ENCODE data around the gene APOBEC3F. TPM values are rescaled to one million over a fixed set of nuclear protein-coding genes. Genes with fewer than 3 reads are reported as not detected.
A peak's percentile ranks its signal among the peaks of the same experiment; 100 is the strongest.
"Not testable (repeated sequence)": the region's sequence is repeated elsewhere in the genome, so short reads cannot be mapped to it uniquely, and the experiment has no call there.

The APOBEC3F gene
- total RNA-seq = 1 to 10 TPM; 2.0 to 6.6 (median 4.5) TPM
- long read RNA-seq, partial matches to known transcripts = 1 of 1 reads
- long read RNA-seq, other reads (novel, unspliced or antisense) = 0 of 1 reads

- peak; percentile 58 for TF ChIP-seq POLR2A (IDR thresholded peaks at IDR 0.05)
- peak; percentile 58 to 73 (median 72) for DNase-seq
- H3K9me3 ChIP-seq; H3K4me1 ChIP-seq; intact Hi-C loops (cut with DNase I); H3K27me3 ChIP-seq; H3K36me3 ChIP-seq: not testable (repeated sequence)
- WGBS (ENCODE audit: insufficient coverage, low coverage, low lambda C conversion rate, missing lambda C conversion rate) = 0% methylated on average over 9 of the region's 21 CpGs
- Histone ChIP-seq H3K4me3 (peak within 1 kb of the TSS; percentile 60 to 63 (median 61)), H3K27ac (peak within 1 kb of the TSS; percentile 61 to 90 (median 89))
- ATAC-seq = peak; percentile 94 to 96 (median 96)
These were observed at the start of gene APOBEC3F for GRCh38 chr22:39040538-39041296. Gene APOBEC3F (plus strand): TSS chr22:39040864. CDS start chr22:39040961, 97 bp downstream.

- DNase-seq = not testable (repeated sequence)
These were observed 47.7 kb upstream of the APOBEC3F start for GRCh38 chr22:38992871-38993371.

GRCh38 chr22:38996105-38996504 is 44.6 kb upstream of the APOBEC3F start:
- Histone ChIP-seq H3K9me3 (no peaks in the 10 kb centered on the region), H3K4me3 (no peak overlapping the region), H3K4me1 (no peaks in the 10 kb centered on the region), H3K27me3 (no peaks in the 10 kb centered on the region), H3K36me3 (no peaks in the 10 kb centered on the region), H3K27ac (no peak overlapping the region)
- intact Hi-C loops (cut with DNase I) = no loop called here
- no peak for ATAC-seq
- no peak for DNase-seq
- no peak for TF ChIP-seq POLR2A (IDR thresholded peaks at IDR 0.05)
- TF ChIP-seq CTCF (IDR thresholded peaks at IDR 0.05) = no peak
- 46% methylated on average over 5 of the region's 6 CpGs for WGBS (ENCODE audit: insufficient coverage, low coverage, low lambda C conversion rate, missing lambda C conversion rate)

More at GRCh38 chr22:38992871-38993371, 47.7 kb upstream of the APOBEC3F start:
- no CpG with 5 or more reads among the region's 12 CpGs for WGBS (ENCODE audit: insufficient coverage, low coverage, low lambda C conversion rate, missing lambda C conversion rate)
- intact Hi-C loops (cut with DNase I); H3K4me1 ChIP-seq; H3K9me3 ChIP-seq; H3K4me3 ChIP-seq; H3K27ac ChIP-seq; H3K36me3 ChIP-seq; H3K27me3 ChIP-seq: not testable (repeated sequence)
- ATAC-seq = peak in 2 of 4 donors; percentile 26 to 41

GRCh38 chr22:38997518-38997917 is 43.1 kb upstream of the APOBEC3F start:
- H3K27ac ChIP-seq = no peak overlapping the region
- no peaks in the 10 kb centered on the region for H3K27me3 ChIP-seq
- H3K36me3 ChIP-seq = no peaks in the 10 kb centered on the region
- intact Hi-C loops (cut with DNase I) = no loop called here
- 66% methylated on average over 3 of the region's 3 CpGs for WGBS (ENCODE audit: insufficient coverage, low coverage, low lambda C conversion rate, missing lambda C conversion rate)
- TF ChIP-seq POLR2A (IDR thresholded peaks at IDR 0.05) = no peak
- no peak for TF ChIP-seq CTCF (IDR thresholded peaks at IDR 0.05)
- no peak for ATAC-seq
- no peak for DNase-seq
- no peaks in the 10 kb centered on the region for H3K4me1 ChIP-seq
- H3K9me3 ChIP-seq = no peaks in the 10 kb centered on the region
- H3K4me3 ChIP-seq = no peak overlapping the region

GRCh38 chr22:39003165-39003638 is 37.5 kb upstream of the APOBEC3F start:
- Histone ChIP-seq H3K4me1 (no peaks in the 10 kb centered on the region), H3K9me3 (no peaks in the 10 kb centered on the region), H3K27me3 (no peaks in the 10 kb centered on the region), H3K36me3 (no peaks in the 10 kb centered on the region), H3K4me3 (no peak overlapping the region), H3K27ac (no peak overlapping the region)
- intact Hi-C loops (cut with DNase I) = loop anchor here in 1 of 2 donors (5.0 kb wide), 1 partner anchor 136 kb away; no protein-coding TSS in a partner anchor
- ATAC-seq = peak; percentile 94 to 98 (median 96)
- WGBS (ENCODE audit: insufficient coverage, low coverage, low lambda C conversion rate, missing lambda C conversion rate) = 35% methylated on average over 3 of the region's 7 CpGs
- no peak for TF ChIP-seq POLR2A (IDR thresholded peaks at IDR 0.05)
- peak; percentile 58 to 72 (median 64) for TF ChIP-seq CTCF (IDR thresholded peaks at IDR 0.05)
- peak; percentile 63 to 70 (median 64) for DNase-seq

Measured in right lobe of liver (tissue), 6 donors.